ENCODE results near the gene NRL. TPM values are rescaled to one million over a fixed set of nuclear protein-coding genes. Genes with fewer than 3 reads are reported as not detected.

The NRL gene
- total and polyA plus RNA-seq, 9 of the 15 experiments (the other 6 are each of a cell fraction or from before 2014, with no cell fraction given), result 0.07 to 2.7 (median 1.4) TPM; not detected in 1

DNA sequence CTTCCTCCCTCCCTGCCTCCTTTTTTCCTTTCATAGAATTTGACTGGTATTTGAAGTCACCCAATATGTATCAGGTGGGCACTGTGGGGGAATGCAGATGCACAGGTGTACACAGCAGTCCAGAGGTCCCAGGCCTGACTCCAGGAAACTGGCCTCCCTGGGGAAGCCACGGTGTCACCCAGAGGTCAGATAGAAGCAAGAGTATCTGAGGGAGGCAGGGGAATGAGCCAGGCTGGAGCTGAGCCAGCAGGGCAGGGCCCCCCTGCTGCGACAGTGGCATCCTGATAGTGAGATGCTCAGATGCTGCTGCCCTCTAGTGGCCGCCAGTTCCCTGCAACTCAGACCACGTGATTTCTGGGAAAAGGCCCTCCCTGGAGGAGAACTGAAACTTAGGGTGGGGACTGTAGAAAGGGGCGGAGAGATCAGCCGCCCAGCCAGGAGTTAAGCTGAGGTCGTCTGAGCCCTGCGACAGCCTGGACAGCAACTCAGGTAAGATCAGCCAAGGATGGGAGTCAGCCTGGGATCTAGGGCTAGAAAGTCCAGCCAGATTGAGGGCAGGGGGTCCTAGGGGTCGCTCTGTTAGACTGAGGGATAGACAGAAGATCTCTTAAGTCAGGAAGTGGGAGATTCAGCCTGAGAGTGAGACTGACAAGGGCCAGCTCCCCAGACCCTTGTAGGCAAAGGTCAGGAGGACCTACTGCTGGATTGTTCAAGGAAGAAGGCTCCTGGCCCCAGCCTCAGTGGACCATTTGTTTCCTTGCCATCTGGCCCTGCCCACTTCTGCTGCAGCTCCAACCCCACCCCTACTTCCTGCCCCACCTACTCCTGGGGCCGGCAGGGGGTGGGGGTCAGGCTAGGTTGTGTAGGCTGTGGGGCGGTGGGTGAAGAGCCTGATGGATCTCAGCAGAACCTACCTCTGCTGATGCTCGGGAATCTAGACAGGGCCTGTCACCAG is 46.4 kb upstream of the NRL start, which contains the start of gene IRF9 (continued):
- no peak for TF ChIP-seq ZC3H4 (CRISPR knock-in tag; IDR thresholded peaks at IDR 0.05; ENCODE audit: borderline replicate concordance)
- TF ChIP-seq RCOR1 (IDR thresholded peaks at IDR 0.05; ENCODE audit: borderline replicate concordance in 1 of 2, low read depth in 2 of 2, low read length in 2 of 2), result peak; percentile 53 to 91; a peak in 3 of 4 replicates
- TF ChIP-seq YBX1 (IDR thresholded peaks at IDR 0.05), result no peak
- TF ChIP-seq, protein P1, sequence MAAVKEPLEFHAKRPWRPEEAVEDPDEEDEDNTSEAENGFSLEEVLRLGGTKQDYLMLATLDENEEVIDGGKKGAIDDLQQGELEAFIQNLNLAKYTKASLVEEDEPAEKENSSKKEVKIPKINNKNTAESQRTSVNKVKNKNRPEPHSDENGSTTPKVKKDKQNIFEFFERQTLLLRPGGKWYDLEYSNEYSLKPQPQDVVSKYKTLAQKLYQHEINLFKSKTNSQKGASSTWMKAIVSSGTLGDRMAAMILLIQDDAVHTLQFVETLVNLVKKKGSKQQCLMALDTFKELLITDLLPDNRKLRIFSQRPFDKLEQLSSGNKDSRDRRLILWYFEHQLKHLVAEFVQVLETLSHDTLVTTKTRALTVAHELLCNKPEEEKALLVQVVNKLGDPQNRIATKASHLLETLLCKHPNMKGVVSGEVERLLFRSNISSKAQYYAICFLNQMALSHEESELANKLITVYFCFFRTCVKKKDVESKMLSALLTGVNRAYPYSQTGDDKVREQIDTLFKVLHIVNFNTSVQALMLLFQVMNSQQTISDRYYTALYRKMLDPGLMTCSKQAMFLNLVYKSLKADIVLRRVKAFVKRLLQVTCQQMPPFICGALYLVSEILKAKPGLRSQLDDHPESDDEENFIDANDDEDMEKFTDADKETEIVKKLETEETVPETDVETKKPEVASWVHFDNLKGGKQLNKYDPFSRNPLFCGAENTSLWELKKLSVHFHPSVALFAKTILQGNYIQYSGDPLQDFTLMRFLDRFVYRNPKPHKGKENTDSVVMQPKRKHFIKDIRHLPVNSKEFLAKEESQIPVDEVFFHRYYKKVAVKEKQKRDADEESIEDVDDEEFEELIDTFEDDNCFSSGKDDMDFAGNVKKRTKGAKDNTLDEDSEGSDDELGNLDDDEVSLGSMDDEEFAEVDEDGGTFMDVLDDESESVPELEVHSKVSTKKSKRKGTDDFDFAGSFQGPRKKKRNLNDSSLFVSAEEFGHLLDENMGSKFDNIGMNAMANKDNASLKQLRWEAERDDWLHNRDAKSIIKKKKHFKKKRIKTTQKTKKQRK (IDR thresholded peaks at IDR 0.05; ENCODE audit: borderline replicate concordance, low read depth, low read length), result no peak
- TF ChIP-seq ZNF140 (CRISPR knock-in tag; IDR thresholded peaks at IDR 0.05), result no peak
- TF ChIP-seq, protein P2, sequence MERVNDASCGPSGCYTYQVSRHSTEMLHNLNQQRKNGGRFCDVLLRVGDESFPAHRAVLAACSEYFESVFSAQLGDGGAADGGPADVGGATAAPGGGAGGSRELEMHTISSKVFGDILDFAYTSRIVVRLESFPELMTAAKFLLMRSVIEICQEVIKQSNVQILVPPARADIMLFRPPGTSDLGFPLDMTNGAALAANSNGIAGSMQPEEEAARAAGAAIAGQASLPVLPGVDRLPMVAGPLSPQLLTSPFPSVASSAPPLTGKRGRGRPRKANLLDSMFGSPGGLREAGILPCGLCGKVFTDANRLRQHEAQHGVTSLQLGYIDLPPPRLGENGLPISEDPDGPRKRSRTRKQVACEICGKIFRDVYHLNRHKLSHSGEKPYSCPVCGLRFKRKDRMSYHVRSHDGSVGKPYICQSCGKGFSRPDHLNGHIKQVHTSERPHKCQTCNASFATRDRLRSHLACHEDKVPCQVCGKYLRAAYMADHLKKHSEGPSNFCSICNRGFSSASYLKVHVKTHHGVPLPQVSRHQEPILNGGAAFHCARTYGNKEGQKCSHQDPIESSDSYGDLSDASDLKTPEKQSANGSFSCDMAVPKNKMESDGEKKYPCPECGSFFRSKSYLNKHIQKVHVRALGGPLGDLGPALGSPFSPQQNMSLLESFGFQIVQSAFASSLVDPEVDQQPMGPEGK (CRISPR knock-in tag; IDR thresholded peaks at IDR 0.05; ENCODE audit: borderline replicate concordance), result no peak
- TF ChIP-seq PHB2 (IDR thresholded peaks at IDR 0.05; ENCODE audit: low read depth), result no peak
- 0 out of 2 replicates have a peak, but pooled peaks have one; percentile 29 for TF ChIP-seq SMARCA4 (IDR thresholded peaks at IDR 0.05)
- TF ChIP-seq KAT7 (CRISPR knock-in tag; IDR thresholded peaks at IDR 0.05; ENCODE audit: borderline replicate concordance), result peak; percentile 72; the same call in 1 of the 2 replicates
- TF ChIP-seq POLR2B (IDR thresholded peaks at IDR 0.05; ENCODE audit: low read depth, partially characterized antibody), result peak; percentile 57
- TF ChIP-seq MYC (IDR thresholded peaks at IDR 0.05; ENCODE audit: low read depth, low read length), result peak; percentile 89
- no peak for TF ChIP-seq MYC (CRISPR knock-in tag; IDR thresholded peaks at IDR 0.05; ENCODE audit: borderline replicate concordance, low read depth)
- TF ChIP-seq, protein P3, sequence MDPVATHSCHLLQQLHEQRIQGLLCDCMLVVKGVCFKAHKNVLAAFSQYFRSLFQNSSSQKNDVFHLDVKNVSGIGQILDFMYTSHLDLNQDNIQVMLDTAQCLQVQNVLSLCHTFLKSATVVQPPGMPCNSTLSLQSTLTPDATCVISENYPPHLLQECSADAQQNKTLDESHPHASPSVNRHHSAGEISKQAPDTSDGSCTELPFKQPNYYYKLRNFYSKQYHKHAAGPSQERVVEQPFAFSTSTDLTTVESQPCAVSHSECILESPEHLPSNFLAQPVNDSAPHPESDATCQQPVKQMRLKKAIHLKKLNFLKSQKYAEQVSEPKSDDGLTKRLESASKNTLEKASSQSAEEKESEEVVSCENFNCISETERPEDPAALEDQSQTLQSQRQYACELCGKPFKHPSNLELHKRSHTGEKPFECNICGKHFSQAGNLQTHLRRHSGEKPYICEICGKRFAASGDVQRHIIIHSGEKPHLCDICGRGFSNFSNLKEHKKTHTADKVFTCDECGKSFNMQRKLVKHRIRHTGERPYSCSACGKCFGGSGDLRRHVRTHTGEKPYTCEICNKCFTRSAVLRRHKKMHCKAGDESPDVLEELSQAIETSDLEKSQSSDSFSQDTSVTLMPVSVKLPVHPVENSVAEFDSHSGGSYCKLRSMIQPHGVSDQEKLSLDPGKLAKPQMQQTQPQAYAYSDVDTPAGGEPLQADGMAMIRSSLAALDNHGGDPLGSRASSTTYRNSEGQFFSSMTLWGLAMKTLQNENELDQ (CRISPR knock-in tag; IDR thresholded peaks at IDR 0.05; ENCODE audit: borderline replicate concordance), result no peak
- TF ChIP-seq TARDBP (IDR thresholded peaks at IDR 0.05), result no peak
- no peak for TF ChIP-seq HDAC8 (tag; IDR thresholded peaks at IDR 0.05)
- TF ChIP-seq PRMT5 (CRISPR knock-in tag; IDR thresholded peaks at IDR 0.05), result no peak
- TF ChIP-seq FOXA1 (IDR thresholded peaks at IDR 0.05; ENCODE audit: borderline replicate concordance), result no peak
- TF ChIP-seq DMBX1 (CRISPR knock-in tag; IDR thresholded peaks at IDR 0.05; ENCODE audit: borderline replicate concordance), result 0 out of 2 replicates have a peak, but pooled peaks have one; percentile 52
